GM12865 (cell line): ENCODE measurements around the gene AKR1C3.
"Not testable (repeated sequence)": the region's sequence is repeated elsewhere in the genome, so short reads cannot be mapped to it uniquely, and the experiment has no call there.

Source experiments
- DNase-seq: peaks from one replicate; pipeline ENCODE4 v3.0.0; 2010; ENCODE audit warnings: low read depth
- H3K4me3 ChIP-seq: 2 replicates; pipeline ENCODE4 v1.5.1; 2011; ENCODE audit warnings: mild to moderate bottlenecking, low read depth, low read length, control low read depth
- CTCF ChIP-seq: IDR thresholded peaks from 2 replicates; pipeline ENCODE4 v1.5.1; 2011; ENCODE audit warnings: low read length, control low read depth, low read depth, inconsistent platforms; ENCODE audit not compliant: insufficient read depth; ENCODE audit errors: missing control alignments

AKR1C3 gene

GRCh38 chr10:5091196-5091595, 3.0 kb upstream of the AKR1C3 start:
- DNase-seq = no peak
- H3K4me3 ChIP-seq = no peak overlapping the region
- TF ChIP-seq CTCF = no peak

- no peak for DNase-seq
- TF ChIP-seq CTCF = no peak
- no peak overlapping the region for H3K4me3 ChIP-seq
Observed at GRCh38 chr10:5092375-5092774, 1.8 kb upstream of the AKR1C3 start.

GRCh38 chr10:5092848-5093790, 1.1 kb upstream of the AKR1C3 start:
- no peak for DNase-seq
- H3K4me3 ChIP-seq = no peak overlapping the region
- no peak for TF ChIP-seq CTCF

GRCh38 chr10:5095687-5096086, 1.5 kb downstream of the AKR1C3 start:
- no peak for TF ChIP-seq CTCF
- no peak overlapping the region for H3K4me3 ChIP-seq
- DNase-seq = no peak

- no peak for TF ChIP-seq CTCF
- no peak overlapping the region for H3K4me3 ChIP-seq
- no peak for DNase-seq
Observed at GRCh38 chr10:5096108-5096507, 1.9 kb downstream of the AKR1C3 start.

- DNase-seq, H3K4me3 ChIP-seq: not testable (repeated sequence)
Observed at GRCh38 chr10:5102479-5102878, 8.3 kb downstream of the AKR1C3 start.

- no peak overlapping the region for H3K4me3 ChIP-seq
- no peak for DNase-seq
- TF ChIP-seq CTCF = no peak
Observed at GRCh38 chr10:5103481-5103880, 9.3 kb downstream of the AKR1C3 start.
